ENCODE data around the gene LARP1B. TPM values are rescaled to one million over a fixed set of nuclear protein-coding genes. Genes with fewer than 3 reads are reported as not detected.
A peak's percentile ranks its signal among the peaks of the same experiment; 100 is the strongest.
"Not testable (repeated sequence)": the region's sequence is repeated elsewhere in the genome, so short reads cannot be mapped to it uniquely, and the experiment has no call there.

The LARP1B gene
- total RNA-seq, 1 donor from 2014 or later: 27.7 TPM

DNA sequence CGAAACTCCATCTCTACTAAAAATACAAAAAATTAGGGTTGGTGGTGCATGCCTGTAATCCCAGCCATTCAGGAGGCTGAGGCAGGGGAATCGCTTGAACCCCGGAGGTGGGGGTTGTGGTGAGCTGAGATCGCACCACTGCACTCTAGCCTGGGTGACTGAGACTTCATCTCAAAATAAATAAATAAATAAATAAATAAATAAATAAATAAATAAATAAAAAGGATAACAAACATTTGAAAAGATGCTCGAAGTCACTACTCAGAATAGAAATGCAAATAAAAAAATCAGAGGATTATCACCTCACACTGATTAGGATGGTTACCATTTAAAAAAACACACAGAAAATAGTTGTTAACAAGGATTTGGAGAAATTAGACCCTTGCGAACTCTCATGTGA is 73.8 kb downstream of the LARP1B start:
- DNase-seq (ENCODE audit: low read depth): no peak

DNA sequence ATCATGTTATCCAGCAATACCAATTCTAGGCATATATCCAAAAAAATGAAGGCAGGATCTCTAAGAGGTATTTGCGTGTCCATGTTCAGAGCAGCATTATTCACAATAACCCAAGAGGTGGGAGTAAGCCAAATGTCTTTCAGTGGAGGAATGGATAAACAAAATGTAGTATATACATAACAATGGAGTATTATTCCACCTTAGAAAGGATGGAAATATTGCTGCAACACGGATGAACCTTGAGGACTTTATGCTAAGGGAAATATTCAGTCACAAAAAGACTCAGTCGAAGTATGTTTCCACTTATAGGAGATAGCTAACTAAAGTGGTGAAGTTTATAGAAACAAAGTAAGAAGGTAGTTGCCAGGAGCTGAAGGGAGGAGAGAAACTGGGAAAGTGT is 74.3 kb downstream of the LARP1B start:
- DNase-seq (ENCODE audit: low read depth): no peak

DNA sequence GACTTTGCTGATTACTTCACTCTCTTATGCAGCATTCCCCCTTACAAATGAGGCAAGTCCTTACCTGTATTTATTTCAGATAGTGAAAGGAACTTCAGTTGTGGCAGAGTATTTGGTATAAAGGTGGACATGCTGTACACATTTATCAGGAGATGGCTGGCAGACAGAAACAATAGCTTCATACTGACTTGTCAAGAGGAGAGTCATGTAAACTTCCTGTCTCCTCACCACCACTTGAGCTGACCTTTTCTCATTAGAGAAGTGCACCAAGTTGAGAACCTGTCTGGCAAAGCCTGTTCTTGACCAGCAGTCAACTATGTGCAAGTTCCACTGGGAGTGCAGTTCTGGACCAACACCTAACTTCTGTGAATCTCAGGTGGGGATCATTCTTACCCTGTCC is 80.8 kb downstream of the LARP1B start:
- DNase-seq (ENCODE audit: low read depth): no peak

DNA sequence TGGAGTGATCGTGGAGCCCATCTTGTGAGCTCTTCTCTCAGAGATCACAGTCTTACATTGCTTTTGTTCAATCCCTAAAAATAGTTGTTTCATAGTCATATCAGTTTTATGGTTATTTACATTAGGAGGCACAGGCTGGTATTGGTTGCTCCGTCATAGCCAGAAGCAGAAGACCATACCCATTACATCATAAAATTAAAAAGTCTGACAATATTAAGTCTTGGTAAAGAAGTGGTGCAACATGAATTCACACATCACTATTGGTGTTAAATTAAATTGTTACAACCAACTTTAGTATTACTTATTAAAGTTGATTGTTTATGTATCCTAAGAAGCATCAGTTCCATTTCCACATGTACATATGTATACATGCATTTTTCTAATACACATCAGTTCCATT is 84.6 kb downstream of the LARP1B start:
- DNase-seq (ENCODE audit: low read depth): no peak

DNA sequence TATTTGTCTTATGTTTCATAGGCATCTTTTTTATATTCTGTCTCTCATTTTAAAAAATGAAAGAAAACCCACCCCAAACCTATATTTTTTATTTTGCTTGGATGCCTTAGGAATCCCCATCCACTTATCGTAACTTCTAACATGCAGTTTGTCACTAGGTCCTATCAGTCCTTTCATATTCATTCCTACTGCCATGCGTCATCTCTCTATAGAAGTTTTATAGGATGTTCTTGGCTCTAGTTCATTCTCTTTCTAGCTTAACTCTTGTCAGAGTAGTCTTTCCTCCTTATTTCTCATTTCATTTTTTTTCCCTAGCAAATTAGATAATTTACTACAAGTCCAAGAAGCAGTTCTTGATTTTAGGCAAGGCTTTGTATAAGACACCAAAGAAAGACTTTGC is 92.7 kb downstream of the LARP1B start:
- DNase-seq (ENCODE audit: low read depth): no peak

DNA sequence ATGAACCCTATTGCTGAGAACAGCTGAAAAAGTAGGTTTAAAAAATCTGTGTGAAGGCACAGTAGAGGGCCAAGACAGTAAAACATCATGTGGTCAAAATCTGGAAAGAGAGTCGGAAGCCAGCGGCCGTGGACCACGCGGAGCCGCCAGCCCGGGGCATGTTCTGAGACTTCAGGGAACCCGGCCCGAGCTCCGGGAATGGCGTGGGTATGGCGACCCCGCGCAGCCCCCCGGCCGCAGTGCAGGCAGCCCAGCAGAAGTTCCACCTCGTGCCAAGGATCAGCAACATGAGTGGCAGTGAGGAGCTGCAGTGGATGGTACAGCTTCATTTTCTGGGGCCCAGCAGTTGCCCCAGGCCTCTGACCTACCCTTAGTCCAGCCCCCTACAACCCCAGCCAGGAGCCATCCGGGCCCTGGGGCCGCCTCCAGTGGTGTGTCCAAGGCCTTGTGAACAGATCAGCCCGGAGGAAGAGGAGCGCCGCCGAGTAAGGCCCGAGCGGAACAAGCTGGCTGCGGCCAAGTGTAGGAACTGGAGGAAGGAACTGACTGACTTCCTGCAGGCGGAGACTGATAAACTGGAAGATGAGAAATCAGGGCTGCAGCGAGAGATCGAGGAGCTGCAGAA is 94.2 kb downstream of the LARP1B start:
- DNase-seq (ENCODE audit: low read depth): no peak

DNA sequence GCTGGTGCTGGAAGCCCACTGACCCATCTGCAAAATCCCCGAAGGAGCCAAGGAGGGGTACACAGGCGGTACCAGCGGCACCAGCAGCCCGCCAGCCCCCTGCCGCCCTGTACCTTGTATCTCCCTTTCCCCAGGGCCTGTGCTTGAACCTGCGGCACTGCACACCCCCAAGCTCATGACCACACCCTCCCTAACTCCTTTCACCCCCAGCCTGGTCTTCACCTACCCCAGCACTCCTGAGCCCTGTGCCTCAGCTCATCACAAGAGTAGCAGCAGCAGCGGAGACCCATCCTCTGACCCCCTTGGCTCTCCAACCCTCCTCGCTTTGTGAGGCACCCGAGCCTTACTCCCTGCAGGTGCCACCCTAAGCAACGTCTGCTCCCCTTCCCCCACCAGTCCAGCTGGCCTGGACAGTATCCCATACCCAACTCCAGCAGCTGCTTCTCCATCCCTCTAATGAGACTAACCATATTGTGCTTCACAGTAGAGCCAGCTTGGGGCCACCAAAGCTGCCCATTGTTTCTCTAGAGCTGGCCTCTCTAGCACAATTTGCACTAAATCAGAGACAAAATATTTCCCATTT is 94.9 kb downstream of the LARP1B start:
- DNase-seq (ENCODE audit: low read depth): peak; percentile 8

DNA sequence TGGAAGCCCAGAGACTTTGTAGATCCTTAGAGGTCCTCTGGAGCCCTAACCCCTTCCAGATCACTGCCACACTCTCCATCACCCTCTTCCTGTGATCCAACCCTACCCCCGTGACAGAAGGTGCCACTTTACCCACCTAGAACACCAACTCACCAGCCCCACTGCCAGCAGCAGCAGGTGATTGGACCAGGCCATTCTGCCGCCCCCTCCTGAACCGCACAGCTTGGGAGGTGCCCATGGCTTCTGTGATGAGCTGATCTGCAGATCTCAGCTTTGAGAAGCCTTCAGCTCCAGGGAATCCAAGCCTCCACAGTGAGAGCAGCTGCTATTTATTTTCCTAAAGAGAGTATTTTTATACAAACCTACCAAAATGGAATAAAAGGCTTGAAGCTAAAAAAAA is 95.4 kb downstream of the LARP1B start:
- DNase-seq (ENCODE audit: low read depth): not testable (repeated sequence)

DNA sequence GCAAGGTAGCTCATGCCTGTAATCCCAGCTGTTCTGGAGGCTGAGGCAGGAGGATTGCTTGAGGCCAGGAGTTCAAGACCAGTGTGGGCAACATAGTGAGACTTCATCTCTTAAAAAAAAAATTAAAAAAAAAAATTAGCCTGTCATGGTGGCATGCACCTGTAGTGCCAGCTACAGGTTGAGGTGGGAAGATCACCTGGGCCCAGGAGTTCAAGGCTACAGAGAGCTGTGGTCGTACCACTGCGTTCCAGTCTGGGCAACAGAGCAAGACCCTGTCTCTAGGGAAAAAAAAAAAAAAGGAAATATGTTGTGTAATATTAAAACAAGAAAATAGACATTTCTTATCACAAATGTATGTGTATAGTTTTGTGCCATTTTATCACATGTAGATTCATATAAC is 97.8 kb downstream of the LARP1B start:
- no peak for DNase-seq (ENCODE audit: low read depth)

DNA sequence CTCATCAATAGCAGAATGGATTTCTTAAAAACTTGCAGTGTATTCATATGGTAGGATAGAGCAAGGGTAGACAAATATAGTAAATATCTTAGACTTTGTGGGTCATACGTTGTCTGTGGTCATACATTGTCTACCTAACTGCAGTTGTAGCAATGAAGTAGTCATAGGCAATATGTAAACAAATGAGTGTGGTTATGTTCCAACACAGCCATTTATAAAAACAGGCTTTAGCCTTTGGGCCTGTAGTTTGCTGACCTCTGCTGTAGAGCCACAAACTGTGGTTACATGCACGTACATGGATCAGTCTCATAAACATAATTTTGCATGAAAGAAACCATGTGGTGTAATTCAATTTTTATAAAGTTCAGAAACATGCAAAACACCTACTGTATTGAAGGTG is 98.9 kb downstream of the LARP1B start:
- DNase-seq (ENCODE audit: low read depth): peak; percentile 13

DNA sequence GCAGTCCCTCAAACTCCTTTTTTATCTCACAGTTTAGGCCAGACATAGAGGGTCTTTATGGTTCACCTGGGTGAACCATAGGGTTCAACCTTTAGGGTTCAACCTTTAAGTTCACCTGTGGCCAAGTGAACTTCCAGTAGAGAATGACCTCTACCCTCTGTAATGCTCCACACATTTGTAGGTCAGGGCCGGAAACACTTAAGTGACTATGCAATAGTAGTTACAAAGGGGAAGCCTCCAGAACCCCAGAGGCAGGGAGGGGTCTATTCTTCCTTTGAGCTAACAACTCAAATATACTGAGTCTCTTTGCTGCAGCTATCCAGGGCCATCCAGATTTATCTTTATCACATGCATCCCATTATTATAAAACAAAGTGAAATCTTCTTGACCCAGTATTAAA is 100.0 kb downstream of the LARP1B start:
- DNase-seq (ENCODE audit: low read depth): no peak

DNA sequence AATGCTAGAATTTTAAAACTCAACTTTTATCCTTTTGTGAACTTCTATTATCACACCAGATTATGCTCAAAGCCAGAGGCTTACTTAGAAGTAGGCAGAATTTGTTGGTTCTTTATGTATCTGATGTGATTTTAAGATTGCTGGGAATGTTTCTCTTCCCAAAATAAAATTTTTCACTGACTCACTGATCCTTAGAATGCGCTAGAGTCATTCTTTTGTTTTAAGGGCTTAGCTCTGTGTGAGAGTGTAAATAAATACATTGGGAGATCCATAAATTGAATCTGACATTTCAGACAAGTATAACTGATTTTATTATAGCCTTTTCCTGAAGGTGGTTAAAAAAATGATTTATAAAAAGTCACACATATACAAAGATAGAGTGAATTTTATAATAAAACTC is 101.3 kb downstream of the LARP1B start:
- DNase-seq (ENCODE audit: low read depth): peak; percentile 7

DNA sequence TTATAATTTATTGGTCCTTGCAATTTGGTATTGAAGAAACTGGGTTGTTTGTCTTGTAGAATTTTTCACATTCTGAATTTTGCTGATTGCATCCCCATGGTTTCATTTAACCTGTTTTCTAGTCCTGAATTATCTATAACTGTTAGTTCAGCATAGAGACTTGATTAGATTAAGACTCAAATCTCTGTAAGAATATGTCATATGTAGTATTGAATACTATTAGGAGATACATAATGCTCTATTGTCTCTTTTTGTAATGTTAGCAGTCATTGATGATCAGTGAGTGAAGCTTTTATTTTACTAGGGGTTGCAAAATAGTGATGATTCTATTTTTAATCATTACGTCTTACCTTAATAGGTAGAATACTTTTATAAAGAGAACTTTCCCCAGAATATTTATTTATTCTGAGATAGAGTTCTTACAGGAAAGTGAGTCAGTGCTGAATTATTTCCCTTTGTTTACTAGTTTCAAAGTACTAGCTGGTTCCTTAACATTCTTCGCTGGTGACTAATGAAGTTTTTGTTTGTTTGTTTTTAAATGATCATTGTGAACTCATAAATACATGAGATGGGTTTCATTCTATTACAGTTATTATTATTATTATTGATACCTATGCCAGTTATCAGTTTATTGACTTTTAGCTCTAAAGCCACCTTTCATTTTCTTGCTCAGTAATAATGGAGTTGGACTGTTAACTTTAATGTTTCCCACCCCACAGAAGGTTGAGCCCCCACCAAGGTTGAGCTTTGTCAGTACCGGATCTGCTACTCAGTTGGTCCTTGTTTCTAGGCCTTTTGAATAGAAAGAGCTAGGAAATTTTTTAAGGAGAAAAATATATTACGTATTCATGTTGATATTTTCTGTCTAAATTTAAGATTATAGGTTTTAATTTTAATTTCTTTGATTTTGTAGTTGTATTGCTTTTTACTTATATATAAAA is 102.3 kb downstream of the LARP1B start:
- DNase-seq (ENCODE audit: low read depth): peak; percentile 32

DNA sequence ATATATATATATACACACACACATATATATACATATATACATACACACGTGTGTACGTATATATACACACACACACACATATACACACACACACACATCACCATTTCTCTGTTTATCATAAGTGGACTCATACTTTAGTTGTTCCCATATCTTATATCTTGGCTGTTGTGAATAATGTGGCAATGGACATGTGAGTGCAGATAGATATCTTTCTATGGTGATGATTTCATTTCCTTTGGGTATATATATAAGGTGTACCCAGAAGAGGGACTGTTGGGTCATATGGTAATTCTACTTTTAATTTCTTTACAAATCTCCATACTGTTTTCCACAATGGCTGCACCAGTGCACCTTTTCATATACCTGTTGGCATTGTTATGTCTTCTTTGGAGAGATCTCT is 105.9 kb downstream of the LARP1B start:
- DNase-seq (ENCODE audit: low read depth): no peak

DNA sequence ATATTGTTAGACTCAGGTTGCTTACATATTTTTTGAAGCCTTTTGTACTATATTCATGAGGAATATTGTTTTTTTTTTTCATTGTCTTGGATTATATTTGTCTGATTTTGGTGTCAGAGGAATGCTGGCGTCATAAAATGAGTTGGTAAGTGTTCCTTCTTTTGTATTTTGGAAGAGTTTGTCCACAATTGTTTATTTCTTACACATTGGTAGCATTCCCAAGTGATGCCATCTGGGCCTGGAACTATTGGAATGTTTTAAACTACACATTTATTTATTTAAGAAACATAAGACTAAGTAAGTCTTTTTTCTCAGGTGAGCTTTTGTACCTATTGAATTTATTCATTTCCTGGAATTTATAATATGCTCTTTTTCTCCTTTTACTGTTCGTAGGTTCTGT is 107.6 kb downstream of the LARP1B start:
- DNase-seq (ENCODE audit: low read depth): no peak

DNA sequence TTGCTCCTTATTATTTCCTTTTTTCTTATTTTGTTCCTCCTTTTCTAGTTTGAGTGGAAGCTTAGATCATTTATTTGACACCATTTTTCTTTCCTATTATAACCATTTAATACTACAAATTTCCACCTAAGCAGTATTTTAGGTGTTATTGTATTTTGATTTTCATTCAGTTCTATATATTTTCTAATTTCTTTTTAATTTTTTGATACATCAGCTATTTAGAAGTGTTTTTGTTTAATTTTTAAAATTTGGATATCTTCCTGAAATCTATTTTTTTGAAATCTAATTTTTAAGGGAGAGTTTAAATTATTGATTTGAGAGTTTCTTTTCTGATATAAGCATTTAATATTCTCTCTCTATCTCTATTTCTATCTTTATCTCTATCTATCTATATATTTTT is 108.1 kb downstream of the LARP1B start:
- DNase-seq (ENCODE audit: low read depth): no peak

DNA sequence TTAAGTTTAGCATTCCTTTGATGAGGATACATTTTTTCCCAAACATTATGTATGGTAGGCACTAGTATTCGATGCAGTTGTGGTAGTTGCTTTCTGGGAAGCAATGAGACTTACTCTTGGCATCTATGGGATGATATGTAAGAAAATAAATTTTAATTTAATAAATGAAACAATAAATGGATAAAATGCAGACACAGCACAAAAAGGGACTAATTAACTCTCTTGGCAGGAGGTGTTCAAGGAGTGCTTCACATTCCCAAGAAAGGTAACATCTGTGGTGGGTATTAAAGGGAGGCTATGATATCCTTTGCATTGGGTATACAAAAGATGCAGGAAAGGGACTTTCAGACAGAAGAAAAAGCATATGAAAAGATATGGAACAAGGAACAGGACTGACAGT is 115.5 kb downstream of the LARP1B start:
- no peak for DNase-seq (ENCODE audit: low read depth)

DNA sequence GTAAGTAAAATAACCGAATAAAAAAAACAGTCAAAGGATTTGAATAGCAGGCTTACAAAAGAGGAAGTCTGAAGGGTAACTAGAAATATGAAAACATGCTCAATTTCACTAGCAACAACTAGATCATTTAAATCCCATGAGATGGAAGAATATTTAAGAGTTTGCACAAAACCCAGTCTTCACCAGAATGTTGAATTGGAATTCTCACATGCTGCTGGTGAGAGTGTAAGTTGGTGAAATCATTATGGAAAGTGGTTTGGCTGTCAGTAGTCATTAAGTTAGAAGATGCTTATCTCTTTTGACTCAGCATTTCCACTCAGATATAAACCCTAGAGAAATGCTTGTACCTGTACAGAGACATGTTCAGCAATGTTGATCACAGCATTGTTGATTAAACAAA is 116.4 kb downstream of the LARP1B start:
- DNase-seq (ENCODE audit: low read depth): no peak

DNA sequence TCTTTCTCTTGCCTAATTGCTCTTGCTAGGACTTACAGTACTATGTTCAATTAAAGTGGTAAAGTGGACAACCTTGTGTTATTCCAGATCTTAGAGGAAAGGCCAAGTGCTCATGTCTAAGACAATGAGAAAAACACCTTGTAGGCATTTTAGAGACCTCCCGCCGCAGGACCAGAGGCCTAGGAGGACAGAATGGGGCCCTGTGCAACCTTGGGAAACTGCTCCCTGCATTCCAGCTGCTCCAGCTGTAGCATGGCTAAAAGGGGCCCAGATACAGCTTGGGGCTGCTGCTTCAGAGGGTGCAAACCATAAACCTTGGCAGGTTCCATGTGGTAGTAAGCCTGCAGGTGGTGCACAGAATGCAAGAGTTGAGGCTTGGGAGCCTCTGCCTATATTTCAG is 125.5 kb downstream of the LARP1B start:
- no peak for DNase-seq (ENCODE audit: low read depth)

DNA sequence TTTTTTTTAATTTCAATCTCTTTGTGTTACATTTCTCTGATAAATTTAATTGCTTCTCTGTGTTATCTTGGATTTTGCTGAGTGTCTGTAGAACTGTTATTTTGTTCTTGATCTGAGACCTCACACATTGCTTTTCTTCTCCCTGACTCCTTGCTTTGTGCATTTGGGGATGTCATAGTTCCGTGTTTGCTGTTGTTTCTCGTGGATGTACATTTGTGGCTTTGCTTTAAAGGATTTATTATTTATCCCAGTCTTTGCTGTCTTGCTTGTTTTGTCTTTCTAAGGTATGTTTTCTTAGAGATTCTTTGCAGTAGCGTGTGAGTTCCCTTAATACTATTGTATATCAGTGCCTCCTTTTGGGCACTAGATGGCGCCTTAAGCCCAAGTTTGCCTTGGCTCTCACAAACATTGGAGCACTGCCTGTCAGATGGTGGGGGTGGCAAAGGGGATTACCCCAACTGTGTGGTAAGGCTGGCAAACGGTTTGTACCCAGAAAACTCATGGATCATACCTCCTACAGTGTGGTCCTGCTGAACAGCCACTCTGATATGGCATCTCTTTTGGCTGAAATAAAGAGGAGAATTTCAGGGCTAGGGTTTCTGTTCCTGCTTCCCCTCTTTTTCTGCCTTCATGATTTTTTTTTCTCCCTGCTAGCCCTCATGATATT is 130.1 kb downstream of the LARP1B start:
- peak; percentile 81 for DNase-seq (ENCODE audit: low read depth)

DNA sequence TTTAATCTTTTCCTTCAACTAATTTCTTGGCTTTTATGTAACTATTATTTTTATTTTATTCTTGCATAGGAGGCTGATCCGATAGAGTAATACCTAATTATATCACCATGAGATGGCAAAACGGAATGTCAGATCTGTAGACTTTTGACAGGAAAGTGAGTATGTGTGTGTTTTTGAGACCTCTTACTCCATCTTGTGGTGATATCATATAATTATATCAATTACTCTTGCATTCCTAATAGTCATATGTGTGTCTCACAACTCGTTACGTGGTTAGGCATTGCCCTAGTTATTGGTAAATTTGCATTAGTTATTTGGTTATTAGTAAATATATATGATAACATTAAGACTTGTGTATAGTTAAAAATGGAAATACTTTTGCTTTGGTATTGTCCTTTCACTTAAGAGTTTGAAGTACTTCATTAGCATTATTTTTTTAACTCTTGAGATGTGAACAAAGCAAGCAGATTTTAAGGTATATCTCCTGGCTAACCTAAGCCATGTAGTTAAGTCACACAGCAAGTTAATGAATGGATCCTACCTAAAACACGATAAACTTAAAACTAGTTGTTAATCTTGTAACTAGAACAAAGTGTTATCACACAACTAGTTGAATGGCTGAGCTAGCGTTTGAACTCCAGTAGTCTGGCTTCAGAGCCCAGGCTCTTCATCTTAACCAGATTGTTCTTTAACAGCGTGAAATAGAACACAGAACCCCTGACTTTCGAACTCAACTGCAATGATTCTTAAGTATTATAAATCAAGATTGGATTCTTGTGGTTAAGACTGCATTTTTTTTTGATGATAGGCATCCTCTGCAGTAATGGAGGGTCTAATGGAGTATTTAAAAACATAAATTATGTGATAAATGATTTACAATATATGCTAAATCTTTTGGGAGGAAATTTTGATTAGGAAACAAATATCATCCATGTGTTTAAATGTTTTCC is 159.4 kb downstream of the LARP1B start:
- peak; percentile 63 for DNase-seq (ENCODE audit: low read depth)

Measured in myocyte (in vitro differentiated cells).